GM18505 (cell line): ENCODE results near the gene MKKS.
A peak's percentile ranks its signal among the peaks of the same experiment; 100 is the strongest.
"Not testable (repeated sequence)": the region's sequence is repeated elsewhere in the genome, so short reads cannot be mapped to it uniquely, and the experiment has no call there.

ENCODE experiments used
- ATAC-seq: cut with Tn5 transposase; IDR thresholded peaks from one replicate; pipeline ENCODE4 v1.9.1; 2021; ENCODE audit not compliant: unreplicated experiment
- POLR2A ChIP-seq: IDR thresholded peaks from 4 replicates; pipeline ENCODE4 v1.6.1; 2011; ENCODE audit warnings: borderline replicate concordance; ENCODE audit not compliant: insufficient read depth, insufficient read length; ENCODE audit errors: extremely low read depth

MKKS gene

DNA sequence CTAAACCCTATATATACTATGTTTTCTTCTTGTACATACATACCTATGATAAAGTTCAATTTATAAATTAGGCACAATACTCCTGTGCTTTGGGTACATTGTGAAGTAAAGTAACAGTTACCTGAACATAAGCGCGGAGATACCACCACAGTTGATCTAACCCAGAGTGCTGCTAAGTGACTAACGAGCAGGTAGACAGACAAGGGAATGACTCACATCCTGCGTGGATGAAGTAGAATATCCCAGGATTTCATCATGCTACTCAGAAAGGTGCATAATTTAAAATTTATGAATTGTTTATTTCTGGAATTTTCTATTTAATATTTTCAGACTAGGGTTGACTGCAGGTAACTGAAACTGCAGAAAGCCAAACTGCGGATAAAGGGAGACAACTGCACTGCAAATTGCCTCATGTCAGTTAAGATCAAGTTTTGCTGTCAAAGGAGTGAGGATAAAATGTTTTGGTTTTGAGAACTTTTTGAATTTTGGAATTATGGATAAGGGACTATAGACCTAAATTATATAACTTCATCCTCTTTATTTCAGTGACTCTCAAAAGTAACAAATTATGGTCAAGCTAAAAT, 14.4 kb downstream of the MKKS start:
- ATAC-seq = no peak
- no peak for TF ChIP-seq POLR2A

DNA sequence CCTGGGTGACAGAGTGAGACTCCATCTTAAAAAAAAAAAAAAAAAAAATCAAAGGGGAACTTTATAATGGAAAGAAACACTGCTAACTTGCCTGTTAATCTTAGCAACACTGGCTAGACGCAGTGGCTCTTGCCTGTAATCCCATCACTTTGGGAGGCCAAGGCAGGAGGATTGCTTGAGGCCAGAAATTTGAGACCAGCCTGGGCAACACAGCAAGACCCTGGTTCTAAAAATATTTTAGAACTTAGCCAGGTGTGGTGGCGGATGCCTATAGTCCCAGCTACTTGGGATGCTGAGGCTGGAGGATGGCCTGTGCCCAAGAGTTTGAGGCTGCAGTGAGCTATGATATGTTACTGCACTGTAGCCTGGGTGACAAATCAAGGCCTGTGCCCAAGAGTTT, 16.8 kb downstream of the MKKS start:
- ATAC-seq = not testable (repeated sequence)

DNA sequence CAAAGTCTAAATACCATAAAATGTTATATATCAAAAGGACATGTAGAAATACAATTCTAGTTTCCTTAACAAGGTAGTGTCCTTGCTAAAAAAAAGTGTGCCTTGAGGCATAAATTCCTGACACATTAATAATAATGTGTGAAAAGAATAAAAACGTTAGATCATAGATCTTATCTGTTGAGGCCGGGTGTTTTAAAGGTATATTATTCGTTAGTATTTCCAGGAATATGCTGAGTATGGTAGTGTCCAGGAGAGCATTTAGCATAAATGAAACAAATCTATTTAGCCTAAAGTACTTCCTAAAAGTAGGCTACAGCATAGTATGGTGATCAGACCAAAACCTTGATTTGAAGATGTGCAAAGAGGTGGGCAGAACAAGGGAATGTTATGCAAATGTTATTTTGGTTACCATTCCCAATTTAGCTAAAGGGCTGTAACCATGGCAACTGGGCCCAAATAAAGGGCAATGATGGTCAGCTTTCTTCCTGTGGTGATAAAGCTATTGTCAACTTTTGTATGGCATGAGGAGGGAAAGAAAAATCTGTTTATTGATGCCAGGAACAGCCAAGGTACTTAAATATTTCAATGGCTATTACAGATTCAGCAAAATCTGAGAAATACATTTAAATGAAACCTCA, 18.9 kb downstream of the MKKS start:
- no peak for ATAC-seq
- TF ChIP-seq POLR2A = no peak

DNA sequence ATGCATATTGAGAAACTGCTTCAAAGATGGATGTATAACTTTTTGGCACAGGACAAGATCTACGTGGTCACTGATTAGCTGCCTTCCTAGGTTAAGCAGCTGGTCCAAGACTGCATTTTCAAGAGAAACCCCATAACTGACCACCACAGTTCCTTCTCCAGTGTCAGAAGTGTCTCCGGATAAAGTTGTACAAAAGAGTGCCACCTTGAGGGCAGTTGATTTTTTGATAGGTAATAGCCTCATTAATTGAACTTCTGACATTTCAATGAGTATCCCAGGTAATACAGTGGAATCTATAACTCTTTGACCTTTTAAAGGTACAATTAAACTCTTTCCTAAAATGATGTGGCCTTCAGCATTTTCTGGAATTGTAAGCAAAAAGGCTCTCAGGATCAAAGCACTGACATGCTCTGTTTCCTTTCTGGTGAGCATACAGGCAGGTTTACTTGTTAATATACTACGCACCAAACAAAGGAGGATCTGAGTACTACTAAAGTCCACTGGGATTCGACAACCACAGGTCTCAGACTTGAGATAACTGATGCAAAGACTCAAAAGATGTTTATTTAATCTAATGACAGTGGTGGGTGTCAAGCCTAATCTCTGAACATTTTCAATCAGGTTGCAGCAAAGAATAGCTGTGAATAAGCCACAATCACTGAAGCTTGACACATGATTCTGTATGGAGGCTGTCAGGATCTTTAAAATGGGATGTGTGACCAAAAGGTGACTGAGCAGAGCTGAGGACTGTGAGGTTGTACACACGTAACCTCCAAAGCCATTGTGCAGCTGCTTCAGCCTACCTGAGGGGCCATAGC, 21.2 kb downstream of the MKKS start:
- peak; percentile 46 for ATAC-seq
- no peak for TF ChIP-seq POLR2A

DNA sequence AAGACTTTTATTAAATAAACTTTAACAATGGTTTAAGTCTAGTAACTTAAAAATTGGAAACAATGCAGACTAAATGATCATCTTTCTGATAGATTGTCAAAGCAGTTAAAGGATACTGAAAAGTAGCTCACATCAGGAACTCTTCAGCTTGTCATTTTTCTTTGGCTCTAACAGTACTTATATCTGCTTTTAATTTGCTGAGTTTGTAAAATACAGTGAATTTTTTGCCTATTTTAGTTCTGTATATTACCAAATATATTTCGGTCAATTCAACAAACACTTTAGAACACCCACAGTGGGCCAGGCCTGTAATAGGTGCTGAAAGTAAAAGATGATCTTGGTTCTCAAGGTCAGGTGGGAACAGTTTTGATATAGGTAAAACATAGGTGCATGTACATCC, 22.3 kb downstream of the MKKS start:
- no peak for ATAC-seq
- no peak for TF ChIP-seq POLR2A

DNA sequence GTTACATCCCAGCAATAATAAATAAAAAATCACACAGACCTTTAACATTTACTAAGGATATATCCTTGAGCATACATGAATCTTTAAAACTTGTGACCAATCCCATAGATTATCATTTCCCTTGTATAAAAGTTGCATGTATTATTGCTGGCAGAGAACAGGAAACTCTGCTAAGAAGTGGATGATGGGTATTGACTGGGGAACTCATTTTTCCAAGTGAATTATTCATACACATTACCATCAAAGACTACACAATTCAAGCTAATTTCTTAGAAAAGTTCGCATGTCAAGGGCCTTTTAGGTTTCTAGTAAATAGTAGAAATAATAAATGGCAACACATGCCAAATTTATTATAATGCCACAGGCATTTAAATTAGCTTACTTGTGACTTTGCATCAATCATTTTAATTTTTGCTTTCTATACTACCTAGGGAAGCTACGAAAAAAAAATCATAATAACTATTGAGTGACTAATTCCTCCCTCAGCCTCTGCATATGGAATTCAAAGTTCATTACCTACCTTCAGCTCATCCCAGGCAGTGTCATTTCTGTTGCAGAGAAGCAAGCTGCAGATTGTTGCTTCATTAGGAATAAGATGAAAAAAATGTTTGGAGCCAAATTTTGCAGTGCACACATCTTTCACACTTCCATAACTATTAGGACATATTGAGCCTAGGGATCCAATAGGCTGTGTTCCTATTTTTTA, 25.8 kb downstream of the MKKS start:
- no peak for ATAC-seq
- no peak for TF ChIP-seq POLR2A

DNA sequence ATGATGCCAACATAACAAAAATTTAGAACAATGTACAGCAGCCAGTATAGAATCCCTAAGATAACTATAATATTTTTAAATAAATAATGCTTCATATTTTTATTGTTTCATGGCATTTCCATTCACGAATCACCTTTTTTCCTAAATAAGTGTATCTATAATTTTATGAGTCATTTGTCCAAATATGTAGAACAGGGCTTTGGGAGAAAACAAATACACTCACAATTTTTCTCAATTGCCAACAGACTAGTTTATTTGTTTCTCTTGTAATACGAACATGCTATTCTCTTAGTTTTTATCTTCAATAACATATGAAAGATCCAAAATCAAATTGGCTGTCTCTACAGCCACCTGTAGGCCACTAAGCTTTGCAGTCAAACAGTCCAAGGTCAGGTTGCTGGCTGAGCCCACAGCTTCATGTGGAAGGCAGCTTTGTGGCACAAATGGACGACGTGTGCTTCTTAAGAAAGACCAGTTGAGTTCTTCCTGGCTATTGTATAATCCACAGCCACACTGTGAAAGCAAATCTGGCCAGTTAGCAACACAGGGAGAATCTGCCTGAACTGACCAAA, 29.0 kb downstream of the MKKS start:
- no peak for TF ChIP-seq POLR2A
- ATAC-seq = no peak

DNA sequence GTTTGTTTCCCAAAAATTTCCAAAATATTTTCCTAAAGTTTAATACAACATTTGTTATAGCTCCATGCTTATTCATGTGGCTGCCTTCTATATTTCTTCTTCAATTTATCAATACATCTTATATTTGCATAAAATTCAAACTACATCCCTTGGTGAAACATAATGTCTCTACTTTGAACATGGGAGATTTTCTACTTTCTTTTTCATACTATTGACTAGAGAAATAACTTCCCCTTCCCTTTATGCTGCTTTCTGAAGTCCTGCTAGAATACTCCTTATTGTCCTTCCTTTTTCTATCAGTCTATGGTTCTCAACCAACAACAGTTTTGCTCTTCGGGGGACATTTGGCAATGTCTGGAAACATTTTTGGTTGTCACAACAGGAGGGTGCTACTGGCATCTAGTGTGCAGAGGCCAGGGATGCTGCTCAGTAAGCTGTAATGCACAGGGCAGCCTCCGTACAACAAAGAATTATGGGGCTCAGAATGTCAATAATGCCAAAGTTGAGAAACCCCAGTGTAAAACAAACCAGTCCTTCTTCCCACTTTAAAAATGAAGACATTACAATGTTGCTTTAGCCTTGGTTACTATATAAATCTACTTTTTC, 29.9 kb downstream of the MKKS start:
- no peak for ATAC-seq
- TF ChIP-seq POLR2A = no peak

DNA sequence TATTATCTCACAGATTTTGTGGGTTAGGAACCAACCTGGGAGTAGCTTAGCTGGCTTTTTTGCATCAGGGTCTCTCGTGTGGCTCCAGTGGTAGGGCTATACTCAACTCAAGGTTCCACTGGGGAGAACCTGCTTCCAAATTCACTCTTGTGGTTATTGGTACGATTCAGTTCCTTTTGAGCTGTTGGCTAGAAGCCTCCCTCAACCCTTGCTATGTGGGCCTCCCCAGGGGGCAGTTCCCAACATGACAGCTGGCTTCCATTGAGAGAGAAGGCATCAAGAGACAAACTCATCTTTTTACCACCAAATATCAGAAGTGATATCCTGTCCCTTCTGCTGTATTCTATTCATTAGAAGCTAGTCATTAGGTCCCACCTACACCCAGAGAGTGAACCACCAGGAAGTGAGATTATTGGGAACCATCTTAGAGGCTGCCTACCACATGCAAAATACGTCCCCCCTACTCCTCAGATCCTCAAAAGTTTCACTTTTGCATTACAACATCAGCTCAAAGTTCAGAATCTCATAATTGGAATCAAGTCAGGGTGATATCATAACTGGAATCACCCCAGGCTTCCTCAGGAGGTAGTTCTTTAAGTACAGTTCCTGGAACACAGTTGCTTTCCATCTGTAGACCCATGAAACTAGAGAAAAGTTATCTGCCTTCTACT, 30.9 kb downstream of the MKKS start:
- no peak for TF ChIP-seq POLR2A

DNA sequence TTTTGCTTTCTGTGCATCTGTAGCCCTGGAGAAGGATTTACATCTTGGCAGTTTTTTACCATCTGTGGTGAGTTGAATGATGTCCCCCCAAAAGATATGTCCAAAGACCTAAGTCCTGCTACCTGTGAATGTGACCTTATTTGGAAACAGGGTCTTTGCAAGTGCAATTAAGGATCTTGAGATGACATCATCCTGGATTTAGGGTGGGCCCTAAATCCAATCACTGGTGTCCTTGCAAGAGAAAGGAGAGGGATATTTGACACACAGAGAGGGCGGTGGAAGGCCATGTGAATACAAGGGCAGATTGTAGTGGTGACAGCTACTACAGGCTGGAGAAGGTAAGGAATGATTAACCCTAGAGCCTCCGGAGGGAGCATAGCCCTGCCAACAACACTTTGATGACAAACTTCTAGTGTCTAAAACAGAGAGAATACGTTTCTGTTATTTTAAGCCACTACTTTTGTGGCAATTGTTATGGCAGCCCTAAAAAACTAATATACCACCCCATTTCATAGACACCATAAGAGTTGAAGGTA, 35.1 kb downstream of the MKKS start:
- no peak for ATAC-seq

More for the DNA sequence above, 30.9 kb downstream of the MKKS start:
- ATAC-seq = no peak

DNA sequence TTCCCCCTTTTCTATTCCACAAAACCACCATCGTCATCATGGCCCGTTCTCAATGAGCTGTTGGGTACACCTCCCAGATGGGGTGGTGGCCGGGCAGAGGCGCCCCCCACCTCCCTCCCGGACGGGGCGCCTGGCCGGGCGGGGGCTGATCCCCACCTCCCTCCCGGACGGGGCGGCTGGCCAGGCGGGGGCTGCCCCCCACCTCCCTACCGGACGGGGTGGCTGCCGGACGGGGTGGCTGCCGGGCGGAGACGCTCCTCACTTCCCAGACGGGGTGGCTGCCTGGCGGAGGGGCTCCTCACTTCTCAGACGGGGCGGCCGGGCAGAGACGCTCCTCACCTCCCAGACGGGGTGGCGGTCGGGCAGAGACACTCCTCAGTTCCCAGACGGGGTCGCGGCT, 39.3 kb downstream of the MKKS start:
- ATAC-seq = not testable (repeated sequence)

More for the DNA sequence above, 35.1 kb downstream of the MKKS start:
- TF ChIP-seq POLR2A = no peak

DNA sequence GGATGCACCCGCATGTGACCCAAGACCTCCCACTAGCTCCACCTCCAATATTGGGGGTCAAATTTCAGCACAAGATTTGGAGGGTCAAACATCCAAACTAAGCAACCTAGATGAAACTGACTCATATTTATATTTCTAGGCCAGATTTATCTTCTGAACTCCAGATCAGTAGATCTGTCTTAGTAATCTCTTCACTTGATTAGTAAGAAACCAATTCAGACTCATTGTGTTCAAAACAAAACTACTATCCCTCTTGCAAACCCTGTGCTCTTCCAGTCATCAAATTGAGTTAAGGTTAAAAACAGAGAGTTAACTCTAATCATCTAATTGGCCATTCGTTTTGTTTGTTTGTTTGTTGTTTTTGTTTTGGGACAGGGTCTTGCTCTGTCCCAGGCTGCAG, 43.3 kb downstream of the MKKS start:
- no peak for TF ChIP-seq POLR2A
- no peak for ATAC-seq

DNA sequence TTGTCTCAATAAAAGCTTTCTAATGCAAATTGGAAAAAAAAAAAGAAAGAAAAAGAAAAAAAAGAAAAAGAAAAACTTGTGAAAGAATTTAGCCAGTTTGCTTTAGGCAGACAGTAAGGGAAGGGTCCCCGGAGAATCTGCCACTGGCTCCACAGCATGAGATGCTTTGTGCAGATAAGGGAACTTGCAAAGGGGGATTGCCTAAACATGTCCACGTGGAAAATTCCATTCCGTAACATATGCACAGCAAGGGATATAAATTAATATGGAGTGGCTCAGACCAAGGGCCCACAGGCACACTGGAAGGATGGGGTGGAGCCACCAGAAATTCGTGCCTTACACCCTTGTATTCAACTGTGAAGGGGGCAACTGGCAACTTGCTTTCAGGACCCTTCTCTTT, 45.4 kb downstream of the MKKS start:
- ATAC-seq = no peak
- no peak for TF ChIP-seq POLR2A

DNA sequence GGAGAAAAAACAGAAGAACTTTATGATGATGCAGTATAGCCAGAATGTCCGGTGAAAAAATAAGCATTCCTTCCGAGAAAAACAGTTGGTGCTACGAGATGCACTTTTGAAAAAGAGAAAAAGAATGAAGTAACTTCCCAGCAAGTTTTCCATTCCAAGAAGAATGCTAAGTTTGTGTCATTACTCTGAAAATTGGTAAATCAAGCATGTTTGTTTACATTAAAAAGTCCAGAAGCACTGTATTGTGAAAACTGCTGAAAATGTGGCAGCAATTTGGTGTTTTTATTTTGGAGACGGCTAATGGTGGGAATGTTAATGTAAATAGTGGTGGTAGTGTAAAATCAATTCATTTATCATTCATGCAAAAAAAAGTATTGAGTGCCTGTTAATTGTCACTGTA, 46.3 kb downstream of the MKKS start:
- no peak for TF ChIP-seq POLR2A
- ATAC-seq = no peak
